D721Med (cell line): ENCODE measurements around the gene SNAI3.
A peak's percentile ranks its signal among the peaks of the same experiment; 100 is the strongest.

Experiments
- DNase-seq: peaks from one replicate; pipeline ENCODE4 v3.0.0; 2011; ENCODE audit warnings: low spot score; ENCODE audit not compliant: insufficient read length
- FAIRE-seq: peaks from 2 replicates; lab custom pipeline; 2011; peaks lifted over from hg19 to GRCh38; lab: Jason Lieb, UNC
- CTCF ChIP-seq: IDR thresholded peaks from 2 replicates; pipeline ENCODE4 v1.5.1; 2012; ENCODE audit warnings: mild to moderate bottlenecking, control low read depth; ENCODE audit not compliant: insufficient read depth; ENCODE audit errors: missing control alignments

The SNAI3 gene

GRCh38 chr16:88710556-88710955, 24.2 kb upstream of the SNAI3 start:
- FAIRE-seq, result no peak
- TF ChIP-seq CTCF, result no peak

GRCh38 chr16:88706965-88707826, 20.9 kb upstream of the SNAI3 start:
- DNase-seq (no peak), FAIRE-seq (no peak)
- TF ChIP-seq CTCF, result no peak

More at GRCh38 chr16:88710556-88710955, 24.2 kb upstream of the SNAI3 start:
- DNase-seq, result no peak

- DNase-seq (peak; percentile 84), FAIRE-seq (no peak)
- TF ChIP-seq CTCF, result no peak
Observed at GRCh38 chr16:88706229-88706964, 20.1 kb upstream of the SNAI3 start, which contains the start of the genes CTU2 and RNF166. Gene CTU2, plus strand, starts transcription at chr16:88706503. Its CDS starts 28 bp downstream, at chr16:88706531. Gene RNF166, minus strand, starts transcription at chr16:88706408. Its CDS starts 83 bp downstream, at chr16:88706325.

GRCh38 chr16:88705801-88706228, 19.5 kb upstream of the SNAI3 start:
- FAIRE-seq (no peak), DNase-seq (no peak)
- no peak for TF ChIP-seq CTCF

- no peak for TF ChIP-seq CTCF
- DNase-seq (no peak), FAIRE-seq (no peak)
Observed at GRCh38 chr16:88705076-88705684, 18.9 kb upstream of the SNAI3 start.

- TF ChIP-seq CTCF, result no peak
- DNase-seq, result no peak
- FAIRE-seq, result no peak
Observed at GRCh38 chr16:88703486-88704309, 17.4 kb upstream of the SNAI3 start.
